BLaER1 treated with 17β-estradiol and CSF1 and Interleukin-3, amounts not matched to agents 10 nM and 100 nM (cell line): Measurements from ENCODE around the gene C19orf81.
"Not testable (repeated sequence)": the region's sequence is repeated elsewhere in the genome, so short reads cannot be mapped to it uniquely, and the experiment has no call there.

Experiments used
- H3K27ac ChIP-seq, 11 experiments: shearing (Covaris generic); formaldehyde crosslinking; 2 replicates each; pipeline ENCODE4 v1.8.1; 2022
- H3K27me3 ChIP-seq, 11 experiments: shearing (Covaris generic); formaldehyde crosslinking; 2 replicates each; pipeline ENCODE4 v1.8.1; 2022
- H3K36me3 ChIP-seq, 11 experiments: shearing (Covaris generic); formaldehyde crosslinking; 2 replicates each; pipeline ENCODE4 v1.8.1; 2022
- H3K4me1 ChIP-seq, 10 experiments: shearing (Covaris generic); formaldehyde crosslinking; 2 replicates each; pipeline ENCODE4 v1.8.1; 2022
- H3K4me2 ChIP-seq, 11 experiments: shearing (Covaris generic); formaldehyde crosslinking; 2 replicates each; pipeline ENCODE4 v1.8.1; 2022
- H3K4me3 ChIP-seq, 10 experiments: shearing (Covaris generic); formaldehyde crosslinking; 2 replicates each; pipeline ENCODE4 v1.8.1; 2022
- H3K9ac ChIP-seq, 11 experiments: shearing (Covaris generic); formaldehyde crosslinking; 2 replicates each; pipeline ENCODE4 v1.8.1; 2022
- H3K9me3 ChIP-seq, 11 experiments: shearing (Covaris generic); formaldehyde crosslinking; replicated peaks in 1 of 11; 2 replicates each; pipeline ENCODE4 v1.8.1; 2022
- H4K20me1 ChIP-seq, 11 experiments: shearing (Covaris generic); formaldehyde crosslinking; 2 replicates each; pipeline ENCODE4 v1.8.1; 2022
- Cebpa-rat ChIP-seq, 11 experiments: shearing (Covaris generic); IDR thresholded peaks; 2 replicates each; pipeline ENCODE4 v1.8.1; 2022

C19orf81 gene

GRCh38 chr19:50649433-50650391, at the start of gene C19orf81:
TSS of gene C19orf81 (plus strand) at chr19:50649445. CDS start at chr19:50649445, 0 bp downstream.
- Histone ChIP-seq H3K9me3 (peaks cover 0 to 2% (median 1%) of the 10 kb centered on the region in 11 experiments; a peak in 17 of 22 replicates), H3K9ac (peak within 1 kb of the TSS in 1 of 11 experiments; percentile 20; a peak in 1 of 22 replicates), H3K36me3 (no peaks in the 10 kb centered on the region), H3K4me1 (peaks cover 5 to 54% (median 20%) of the 10 kb centered on the region in 10 experiments; a peak in 18 of 20 replicates), H3K27ac (peak within 1 kb of the TSS in 5 of 11 experiments; percentile 4 to 56 (median 34); a peak in 7 of 22 replicates), H4K20me1 (no peaks in the 10 kb centered on the region), H3K4me3 (no peak within 1 kb of the TSS), H3K27me3 (peaks cover 0 to 6% (median 0%) of the 10 kb centered on the region in 11 experiments; a peak in 2 of 22 replicates), H3K4me2 (peak within 1 kb of the TSS; percentile 22 to 71 (median 48); a peak in 19 of 22 replicates)
- TF ChIP-seq Cebpa-rat (IDR thresholded peaks at IDR 0.05) = no peak

GRCh38 chr19:50601407-50602088, 47.7 kb upstream of the C19orf81 start:
- H3K27me3 ChIP-seq = no peaks in the 10 kb centered on the region
- no peak for TF ChIP-seq Cebpa-rat (IDR thresholded peaks at IDR 0.05)
- H3K9ac ChIP-seq = no peak overlapping the region
- no peaks in the 10 kb centered on the region for H4K20me1 ChIP-seq
- no peak overlapping the region for H3K4me3 ChIP-seq
- H3K4me2 ChIP-seq = no peak overlapping the region
- no peaks in the 10 kb centered on the region for H3K4me1 ChIP-seq
- H3K9me3 ChIP-seq = peaks cover 0 to 7% (median 0%) of the 10 kb centered on the region in 11 experiments; a peak in 1 of 22 replicates
- H3K36me3 ChIP-seq = no peaks in the 10 kb centered on the region
- H3K27ac ChIP-seq = no peak overlapping the region

- Histone ChIP-seq H3K36me3 (no peaks in the 10 kb centered on the region), H3K4me3 (no peak overlapping the region), H3K9ac (no peak overlapping the region), H3K27ac (no peak overlapping the region), H3K4me1 (no peaks in the 10 kb centered on the region), H3K27me3 (no peaks in the 10 kb centered on the region), H3K4me2 (no peak overlapping the region), H3K9me3 (peaks cover 0 to 7% (median 0%) of the 10 kb centered on the region in 11 experiments; a peak in 1 of 22 replicates), H4K20me1 (no peaks in the 10 kb centered on the region)
- no peak for TF ChIP-seq Cebpa-rat (IDR thresholded peaks at IDR 0.05)
Observed at GRCh38 chr19:50602089-50602422, 47.2 kb upstream of the C19orf81 start.

- no peak for TF ChIP-seq Cebpa-rat (IDR thresholded peaks at IDR 0.05)
- Histone ChIP-seq H3K4me3 (no peak overlapping the region), H3K9me3 (peaks cover 0 to 7% (median 0%) of the 10 kb centered on the region in 11 experiments; a peak in 1 of 22 replicates), H3K4me1 (no peaks in the 10 kb centered on the region), H3K27ac (no peak overlapping the region), H4K20me1 (no peaks in the 10 kb centered on the region), H3K36me3 (no peaks in the 10 kb centered on the region), H3K4me2 (no peak overlapping the region), H3K27me3 (no peaks in the 10 kb centered on the region), H3K9ac (no peak overlapping the region)
Observed at GRCh38 chr19:50602496-50602895, 46.7 kb upstream of the C19orf81 start.

- no peaks in the 10 kb centered on the region for H4K20me1 ChIP-seq
- no peak overlapping the region for H3K4me2 ChIP-seq
- TF ChIP-seq Cebpa-rat (IDR thresholded peaks at IDR 0.05) = no peak
- H3K4me1 ChIP-seq = no peaks in the 10 kb centered on the region
- H3K36me3 ChIP-seq = no peaks in the 10 kb centered on the region
- H3K4me3 ChIP-seq = no peak overlapping the region
- no peak overlapping the region for H3K9ac ChIP-seq
- peaks cover 0 to 7% (median 0%) of the 10 kb centered on the region in 11 experiments; a peak in 2 of 22 replicates for H3K9me3 ChIP-seq
- H3K27ac ChIP-seq = no peak overlapping the region
- no peaks in the 10 kb centered on the region for H3K27me3 ChIP-seq
Observed at GRCh38 chr19:50602935-50603334, 46.3 kb upstream of the C19orf81 start.

- H3K36me3 ChIP-seq, H3K9ac ChIP-seq, H3K9me3 ChIP-seq, H3K27ac ChIP-seq, H3K4me2 ChIP-seq, H3K4me1 ChIP-seq, H3K4me3 ChIP-seq, H4K20me1 ChIP-seq, H3K27me3 ChIP-seq: not testable (repeated sequence)
Observed at GRCh38 chr19:50604264-50605073, 44.8 kb upstream of the C19orf81 start.

- not testable (repeated sequence) for H3K27me3 ChIP-seq, H3K9ac ChIP-seq, H3K27ac ChIP-seq, H3K9me3 ChIP-seq, H3K4me2 ChIP-seq, H3K4me3 ChIP-seq, H3K36me3 ChIP-seq, H3K4me1 ChIP-seq, H4K20me1 ChIP-seq
Observed at GRCh38 chr19:50606059-50606836, 43.0 kb upstream of the C19orf81 start.

GRCh38 chr19:50607388-50607787, 41.9 kb upstream of the C19orf81 start:
- H3K27me3 ChIP-seq = no peaks in the 10 kb centered on the region
- H3K27ac ChIP-seq = no peak overlapping the region
- no peak for TF ChIP-seq Cebpa-rat (IDR thresholded peaks at IDR 0.05)
- no peaks in the 10 kb centered on the region for H3K36me3 ChIP-seq
- H3K4me3 ChIP-seq = no peak overlapping the region
- H3K9me3 ChIP-seq = peaks cover 0 to 7% (median 0%) of the 10 kb centered on the region in 11 experiments; a peak in 2 of 22 replicates
- H3K9ac ChIP-seq = no peak overlapping the region
- H3K4me1 ChIP-seq = peaks cover 0 to 3% (median 0%) of the 10 kb centered on the region in 10 experiments; a peak in 1 of 20 replicates
- H3K4me2 ChIP-seq = no peak overlapping the region
- no peaks in the 10 kb centered on the region for H4K20me1 ChIP-seq
